HepG2 (cell line): ENCODE measurements around the gene THUMPD1. TPM values are rescaled to one million over a fixed set of nuclear protein-coding genes. Genes with fewer than 3 reads are reported as not detected.

Experiments
- CREB1 ChIP-seq, 2 experiments: fragments of 450-650 bp in 1 of 2; IDR thresholded peaks; 2 replicates each; pipeline ENCODE4 v1.6.1; 2016 to 2017; ENCODE audit warnings: control low read depth in 1 of 2, mild to moderate bottlenecking in 1 of 2, missing compliant biosample characterization in 1 of 2, missing genetic modification characterization in 1 of 2
- DDIT3 ChIP-seq: sonication (generic); formaldehyde crosslinking; IDR thresholded peaks from 2 replicates; pipeline ENCODE4 v1.4.0; 2020; ENCODE audit warnings: mild to moderate bottlenecking, missing genetic modification reagents
- FOXM1 ChIP-seq: sonication (generic); formaldehyde crosslinking; IDR thresholded peaks from 2 replicates; pipeline ENCODE4 v1.5.0; 2020; ENCODE audit warnings: missing genetic modification reagents
- GABPA ChIP-seq, 2 experiments: IDR thresholded peaks; 2 replicates each; pipeline ENCODE4 v1.6.1; 2011 to 2016; ENCODE audit warnings: low read depth in 2 of 2, low read length in 1 of 2, missing biosample characterization in 1 of 2, missing genetic modification characterization in 1 of 2
- LBX2 ChIP-seq: sonication (generic); formaldehyde crosslinking; IDR thresholded peaks from 2 replicates; pipeline ENCODE4 v1.5.0; 2020; ENCODE audit warnings: missing genetic modification reagents, mild to moderate bottlenecking, borderline replicate concordance
- MAX ChIP-seq: IDR thresholded peaks from 2 replicates; pipeline ENCODE4 v1.6.1; 2012; ENCODE audit warnings: inconsistent platforms
- MED13 ChIP-seq: sonication (generic); formaldehyde crosslinking; IDR thresholded peaks from 2 replicates; pipeline ENCODE4 v1.5.0; 2020; ENCODE audit warnings: missing genetic modification reagents
- MEF2D ChIP-seq: sonication (generic); formaldehyde crosslinking; IDR thresholded peaks from 2 replicates; pipeline ENCODE4 v1.5.1; 2020; ENCODE audit warnings: mild to moderate bottlenecking, missing genetic modification reagents
- NFYC ChIP-seq: IDR thresholded peaks from 2 replicates; pipeline ENCODE4 v1.6.1; 2016; ENCODE audit warnings: missing genetic modification reagents, missing compliant biosample characterization
- NR0B2 ChIP-seq: sonication (generic); formaldehyde crosslinking; IDR thresholded peaks from 2 replicates; pipeline ENCODE4 v1.4.0; 2020; ENCODE audit warnings: mild to moderate bottlenecking, missing genetic modification reagents
- NR2C2 ChIP-seq: sonication (generic); formaldehyde crosslinking; IDR thresholded peaks from 2 replicates; pipeline ENCODE4 v1.4.0; 2020; ENCODE audit warnings: missing genetic modification reagents, mild to moderate bottlenecking, moderate library complexity, borderline replicate concordance
- PHB2 ChIP-seq: fragments of 450-650 bp; IDR thresholded peaks from 2 replicates; pipeline ENCODE4 v1.6.1; 2018; ENCODE audit not compliant: partially characterized antibody
- SOX6 ChIP-seq, 2 experiments: fragments of 450-650 bp in 1 of 2; sonication (generic) in 1 of 2; formaldehyde crosslinking in 1 of 2; IDR thresholded peaks; 2 replicates each; pipeline versions ENCODE4 v1.4.0 to v1.6.1; 2017 to 2020; ENCODE audit warnings: antibody characterized with exemption in 1 of 2, mild to moderate bottlenecking in 1 of 2, missing genetic modification reagents in 1 of 2
- STAT5B ChIP-seq: sonication (generic); formaldehyde crosslinking; IDR thresholded peaks from 2 replicates; pipeline ENCODE4 v1.4.0; 2020; ENCODE audit warnings: missing genetic modification reagents
- TEAD3 ChIP-seq: optimal IDR thresholded peaks from 2 replicates; pipeline ENCODE3; 2016; ENCODE audit warnings: borderline replicate concordance
- TMF1 ChIP-seq: sonication (generic); formaldehyde crosslinking; IDR thresholded peaks from 2 replicates; pipeline ENCODE4 v1.8.1; 2022; ENCODE audit warnings: low read depth, missing genetic modification reagents
- ZHX2 ChIP-seq, 2 experiments: sonication (generic) in 1 of 2; formaldehyde crosslinking in 1 of 2; IDR thresholded peaks; 2 replicates each; pipeline versions ENCODE4 v1.6.1 to v1.9.0; 2014 to 2022; ENCODE audit warnings: antibody characterized with exemption in 1 of 2, borderline replicate concordance in 1 of 2, inconsistent platforms in 1 of 2, low read depth in 1 of 2, missing genetic modification reagents in 1 of 2
- ZNF230 ChIP-seq: sonication (generic); formaldehyde crosslinking; IDR thresholded peaks from 2 replicates; pipeline ENCODE4 v1.4.0; 2020; ENCODE audit warnings: mild to moderate bottlenecking, missing genetic modification reagents
- ZNF34 ChIP-seq: sonication (generic); formaldehyde crosslinking; IDR thresholded peaks from 2 replicates; pipeline ENCODE4 v1.4.0; 2020; ENCODE audit warnings: mild to moderate bottlenecking, missing genetic modification reagents, borderline replicate concordance
- ZNF468 ChIP-seq: sonication (generic); formaldehyde crosslinking; IDR thresholded peaks from 2 replicates; pipeline ENCODE4 v1.8.0; 2022; ENCODE audit warnings: mild to moderate bottlenecking, moderate library complexity, missing genetic modification reagents
- ZNF788 ChIP-seq: sonication (generic); formaldehyde crosslinking; IDR thresholded peaks from 2 replicates; pipeline ENCODE4 v1.5.0; 2020; ENCODE audit warnings: mild to moderate bottlenecking, missing genetic modification reagents, borderline replicate concordance
- polyA plus RNA-seq, 8 experiments: library from polyadenylated mRNA; depleted of rRNA in 3 of 8; stranded (reverse) in 7 of 8; unstranded in 1 of 8; fragments of >200 nt; fragmentation: Illumina TruSeq in 4 of 8; extraction: Trizol in 4 of 8; gene quantifications; 2 replicates each; pipeline versions ENCODE4 v1.2.1 to v1.2.3, GENCODE V29; 2011 to 2016; ENCODE audit warnings: low read depth in 4 of 8, missing spikeins in 1 of 8, mixed read lengths in 1 of 8; ENCODE audit not compliant: insufficient read depth in 1 of 8
- total RNA-seq, 5 experiments: library from RNA; depleted of rRNA; stranded (reverse); fragments of >200 nt; fragmentation: Illumina TruSeq; extraction: Trizol; gene quantifications; 2 replicates each; pipeline ENCODE4 v1.2.3, GENCODE V29; 2016; ENCODE audit warnings: low read depth in 1 of 5

The THUMPD1 gene
- total and polyA plus RNA-seq, 2 of the 13 experiments (the other 11 are each of a cell fraction or from before 2014, with no cell fraction given) = 22.7 to 69.1 TPM

GRCh38 chr16:20763461-20764232, 22.0 kb upstream of the THUMPD1 start, which contains the start of gene ACSM3 (continued):
- no peak; the same call in 1 of the 2 replicates for TF ChIP-seq ZHX2 (IDR thresholded peaks at IDR 0.05; ENCODE audit: low read depth)
- no peak for TF ChIP-seq ZHX2 (CRISPR knock-in tag; IDR thresholded peaks at IDR 0.05; ENCODE audit: borderline replicate concordance)
- no peak for TF ChIP-seq CREB1 (IDR thresholded peaks at IDR 0.05)
- peak; percentile 33; the same call in 1 of the 2 replicates for TF ChIP-seq CREB1 (CRISPR knock-in tag; IDR thresholded peaks at IDR 0.05)
- peak; percentile 78 for TF ChIP-seq MAX
- no peak for TF ChIP-seq SOX6 (IDR thresholded peaks at IDR 0.05)
- TF ChIP-seq SOX6 (CRISPR knock-in tag; IDR thresholded peaks at IDR 0.05) = no peak; the same call in 1 of the 2 replicates
- no peak for TF ChIP-seq DDIT3 (CRISPR knock-in tag)
- TF ChIP-seq FOXM1 (CRISPR knock-in tag) = no peak
- TF ChIP-seq NR0B2 (CRISPR knock-in tag) = no peak
- TF ChIP-seq TMF1 (CRISPR knock-in tag) = no peak
- peak; percentile 50; the same call in 1 of the 2 replicates for TF ChIP-seq ZNF788
- TF ChIP-seq TEAD3 = peak; percentile 21
- TF ChIP-seq MEF2D (CRISPR knock-in tag) = peak; percentile 67
- no peak for TF ChIP-seq GABPA (IDR thresholded peaks at IDR 0.05; ENCODE audit: low read depth, low read length)
- TF ChIP-seq GABPA (CRISPR knock-in tag; IDR thresholded peaks at IDR 0.05; ENCODE audit: low read depth) = no peak
- no peak for TF ChIP-seq ZNF34 (CRISPR knock-in tag)
- TF ChIP-seq ZNF230 (CRISPR knock-in tag) = no peak
- TF ChIP-seq NR2C2 (CRISPR knock-in tag) = no peak
- TF ChIP-seq STAT5B (CRISPR knock-in tag) = no peak
- no peak for TF ChIP-seq PHB2
- no peak for TF ChIP-seq ZNF468 (CRISPR knock-in tag)
- no peak for TF ChIP-seq LBX2 (CRISPR knock-in tag)
- peak; percentile 60 for TF ChIP-seq NFYC
- TF ChIP-seq MED13 = no peak
